Measurements from ENCODE around the gene ANTXR1. TPM values are rescaled to one million over a fixed set of nuclear protein-coding genes. Genes with fewer than 3 reads are reported as not detected.
"Not testable (repeated sequence)": the region's sequence is repeated elsewhere in the genome, so short reads cannot be mapped to it uniquely, and the experiment has no call there.

The ANTXR1 gene
- total RNA-seq, 1 donor from 2014 or later = 69.5 TPM

GRCh38 chr2:69231612-69232277, 218.8 kb downstream of the ANTXR1 start:
- no peak for TF ChIP-seq CTCF (conservative IDR thresholded peaks at IDR 0.05)
- no peak for DNase-seq (ENCODE audit: extremely low spot score, unreplicated experiment)
- Mint-ChIP-seq H3K4me3 (no peak overlapping the region), H3K4me1 (ENCODE audit: unreplicated experiment) (no peaks in the 10 kb centered on the region), H3K27me3 (no peaks in the 10 kb centered on the region), H3K36me3 (peaks cover 10% of the 10 kb centered on the region), H3K27ac (no peak overlapping the region), H3K9me3 (no peaks in the 10 kb centered on the region)

GRCh38 chr2:69235835-69236234, 222.9 kb downstream of the ANTXR1 start:
- H3K4me1 Mint-ChIP-seq (ENCODE audit: unreplicated experiment); DNase-seq (ENCODE audit: extremely low spot score, unreplicated experiment); H3K4me3 Mint-ChIP-seq; H3K9me3 Mint-ChIP-seq; H3K27ac Mint-ChIP-seq; H3K27me3 Mint-ChIP-seq: not testable (repeated sequence)
- H3K36me3 Mint-ChIP-seq = peaks cover 13% of the 10 kb centered on the region

- Mint-ChIP-seq H3K27ac (no peak overlapping the region), H3K36me3 (peaks cover 16% of the 10 kb centered on the region), H3K4me1 (ENCODE audit: unreplicated experiment) (peaks cover 9% of the 10 kb centered on the region), H3K9me3 (no peaks in the 10 kb centered on the region), H3K4me3 (no peak overlapping the region), H3K27me3 (no peaks in the 10 kb centered on the region)
- no peak for TF ChIP-seq CTCF (conservative IDR thresholded peaks at IDR 0.05)
- DNase-seq (ENCODE audit: extremely low spot score, unreplicated experiment) = no peak
These were observed 224.2 kb downstream of the ANTXR1 start for GRCh38 chr2:69237070-69237670.

GRCh38 chr2:69238449-69239031, 225.6 kb downstream of the ANTXR1 start:
- Mint-ChIP-seq H3K4me1 (ENCODE audit: unreplicated experiment) (peaks cover 17% of the 10 kb centered on the region), H3K36me3 (peaks cover 22% of the 10 kb centered on the region), H3K9me3 (no peaks in the 10 kb centered on the region), H3K27me3 (no peaks in the 10 kb centered on the region), H3K4me3 (no peak overlapping the region), H3K27ac (no peak overlapping the region)
- DNase-seq (ENCODE audit: extremely low spot score, unreplicated experiment) = no peak
- no peak for TF ChIP-seq CTCF (conservative IDR thresholded peaks at IDR 0.05)

- no peak for DNase-seq (ENCODE audit: extremely low spot score, unreplicated experiment)
- no peak overlapping the region for H3K27ac Mint-ChIP-seq
- H3K9me3 Mint-ChIP-seq = no peaks in the 10 kb centered on the region
- TF ChIP-seq CTCF (conservative IDR thresholded peaks at IDR 0.05) = no peak
- H3K4me3 Mint-ChIP-seq = no peak overlapping the region
- peaks cover 17% of the 10 kb centered on the region for H3K4me1 Mint-ChIP-seq (ENCODE audit: unreplicated experiment)
- peaks cover 32% of the 10 kb centered on the region for H3K36me3 Mint-ChIP-seq
- H3K27me3 Mint-ChIP-seq = no peaks in the 10 kb centered on the region
These were observed 228.1 kb downstream of the ANTXR1 start for GRCh38 chr2:69241093-69241492.

All from type B pancreatic cell (in vitro differentiated cells).